GM19372 (cell line): Measurements from ENCODE around the gene INSIG1.

Experiments
- ATAC-seq: cut with Tn5 transposase; IDR thresholded peaks from one replicate; pipeline ENCODE4 v1.9.1; 2021; ENCODE audit warnings: mild to moderate bottlenecking, low read depth, moderate library complexity; ENCODE audit not compliant: unreplicated experiment

Gene INSIG1

GRCh38 chr7:155265961-155266360 lies 31.7 kb upstream of the INSIG1 start:
- no peak for ATAC-seq

- ATAC-seq: no peak
These were observed 31.2 kb upstream of the INSIG1 start for GRCh38 chr7:155266440-155266839.

GRCh38 chr7:155267023-155267422 lies 30.7 kb upstream of the INSIG1 start:
- no peak for ATAC-seq

GRCh38 chr7:155267436-155267835 lies 30.2 kb upstream of the INSIG1 start:
- no peak for ATAC-seq

- no peak for ATAC-seq
These were observed 29.5 kb upstream of the INSIG1 start for GRCh38 chr7:155268211-155268610.

- ATAC-seq: no peak
These were observed 28.6 kb upstream of the INSIG1 start for GRCh38 chr7:155268921-155269650.

GRCh38 chr7:155269766-155270585 lies 27.7 kb upstream of the INSIG1 start:
- ATAC-seq: no peak

- ATAC-seq: no peak
These were observed 26.8 kb upstream of the INSIG1 start for GRCh38 chr7:155270861-155271260.

GRCh38 chr7:155274633-155275355 lies 22.9 kb upstream of the INSIG1 start:
- ATAC-seq: no peak

GRCh38 chr7:155276042-155276799 lies 21.5 kb upstream of the INSIG1 start:
- no peak for ATAC-seq

GRCh38 chr7:155276800-155277375 lies 20.8 kb upstream of the INSIG1 start:
- ATAC-seq: no peak

- no peak for ATAC-seq
These were observed 20.2 kb upstream of the INSIG1 start for GRCh38 chr7:155277385-155277994.

GRCh38 chr7:155278921-155279320 lies 18.8 kb upstream of the INSIG1 start:
- ATAC-seq: no peak

- no peak for ATAC-seq
These were observed 17.8 kb upstream of the INSIG1 start for GRCh38 chr7:155279787-155280445.

GRCh38 chr7:155280446-155281397 lies 17.0 kb upstream of the INSIG1 start:
- no peak for ATAC-seq

GRCh38 chr7:155281398-155281969 lies 16.2 kb upstream of the INSIG1 start:
- no peak for ATAC-seq

- ATAC-seq: no peak
These were observed 15.0 kb upstream of the INSIG1 start for GRCh38 chr7:155282671-155283070.
